GM20000 (cell line): ENCODE results near the gene MYO1A.

Experiments
- DNase-seq: peaks from one replicate; pipeline ENCODE4 v3.0.0; 2012; ENCODE audit warnings: low spot score
- CTCF ChIP-seq: IDR thresholded peaks from 2 replicates; pipeline ENCODE4 v1.5.1; 2012; ENCODE audit warnings: mild to moderate bottlenecking, control low read depth; ENCODE audit errors: extremely low read depth, missing control alignments

Gene MYO1A

GRCh38 chr12:56993346-56993745 lies 56.6 kb downstream of the MYO1A start:
- TF ChIP-seq CTCF: no peak
- no peak for DNase-seq

GRCh38 chr12:56991319-56992246 lies 58.3 kb downstream of the MYO1A start:
- no peak for TF ChIP-seq CTCF
- no peak for DNase-seq

- no peak for TF ChIP-seq CTCF
- DNase-seq: no peak
Measured at GRCh38 chr12:56990648-56991318, 59.1 kb downstream of the MYO1A start.

- DNase-seq: no peak
- TF ChIP-seq CTCF: no peak
Measured at GRCh38 chr12:56989861-56990610, 59.9 kb downstream of the MYO1A start.

- DNase-seq: no peak
- TF ChIP-seq CTCF: no peak
Measured at GRCh38 chr12:56988207-56988739, 61.7 kb downstream of the MYO1A start.

GRCh38 chr12:56987551-56988053 lies 62.3 kb downstream of the MYO1A start:
- TF ChIP-seq CTCF: peak; percentile 93
- DNase-seq: peak; percentile 80
